ENCODE measurements around the gene DOCK4. TPM values are rescaled to one million over a fixed set of nuclear protein-coding genes. Genes with fewer than 3 reads are reported as not detected.

Gene DOCK4
- total RNA-seq, 2 donors from 2014 or later = 0.21 to 1.1 TPM

DNA sequence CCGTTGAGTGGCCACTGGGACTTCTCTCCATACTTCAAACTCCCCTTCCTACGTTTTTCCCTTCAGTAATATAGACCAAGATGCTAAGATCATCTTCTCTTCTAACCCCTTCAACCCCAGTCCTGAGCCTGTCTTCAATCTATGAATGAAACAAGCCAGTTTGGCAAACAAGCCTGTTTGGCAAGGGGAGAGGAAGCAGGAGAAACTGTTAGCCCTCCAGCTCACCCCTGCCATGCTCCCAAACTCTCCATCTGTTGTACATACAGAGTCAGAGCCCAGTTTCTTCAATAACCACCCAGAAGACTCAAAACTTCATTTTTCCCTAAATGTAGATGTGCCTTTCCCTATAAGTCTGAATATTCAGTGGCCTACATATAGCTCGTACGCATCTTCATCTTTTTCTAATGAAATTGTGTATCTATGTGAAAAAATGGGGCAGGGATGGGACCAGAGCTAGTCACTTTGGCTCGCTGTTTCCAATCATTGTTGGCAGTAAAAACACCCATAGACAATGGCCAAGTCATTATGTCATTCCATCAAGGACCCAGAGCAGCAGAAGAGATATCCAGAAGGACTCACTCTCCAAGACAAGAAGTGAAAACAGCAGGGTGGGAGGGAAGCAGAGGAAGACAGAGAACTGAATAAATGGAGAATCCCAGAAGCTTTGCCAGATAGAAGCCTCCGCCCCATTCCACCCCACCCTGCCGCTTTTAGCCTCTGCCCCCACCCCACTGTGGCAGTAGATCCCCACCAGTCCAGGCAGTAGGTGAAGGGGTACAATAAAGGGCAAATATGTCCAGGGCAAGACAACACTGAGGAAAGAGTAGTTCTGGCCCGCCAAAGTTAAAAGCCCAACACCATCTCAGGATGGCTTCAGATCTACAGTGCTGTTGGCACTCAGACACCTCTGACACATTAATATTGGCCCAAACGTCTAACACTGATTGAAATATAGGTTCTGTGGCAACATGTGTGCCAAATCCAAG is 87.3 kb downstream of the DOCK4 start:
- ATAC-seq = no peak
- Mint-ChIP-seq H3K36me3 (no peaks in the 10 kb centered on the region), H3K9me3 (peaks cover 0 to 3% of the 10 kb centered on the region in 2 donors), H3K27ac (no peak overlapping the region)
- DNase-seq (ENCODE audit: low spot score in 2 of 2) = no peak

DNA sequence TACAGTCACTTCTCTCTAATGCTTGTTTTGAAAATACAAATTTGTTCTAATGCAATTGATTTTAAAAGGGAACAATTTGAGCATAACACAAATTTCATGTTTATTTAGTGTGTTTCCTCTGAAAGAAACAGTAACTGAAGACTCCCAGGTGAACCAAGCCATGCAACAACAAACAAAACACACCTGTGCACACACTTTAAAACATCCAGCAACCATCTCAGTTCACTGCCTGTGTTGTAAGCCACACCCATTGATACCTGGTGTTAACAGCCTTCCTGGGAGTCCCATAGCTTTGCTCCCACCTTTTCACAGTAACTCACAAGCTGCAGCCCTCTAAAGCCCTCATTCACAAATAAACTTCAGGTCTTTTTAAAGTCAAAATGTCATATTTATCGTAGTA is 89.3 kb downstream of the DOCK4 start:
- Mint-ChIP-seq H3K9me3 (peaks cover 0 to 3% of the 10 kb centered on the region in 2 donors), H3K27ac (no peak overlapping the region), H3K36me3 (no peaks in the 10 kb centered on the region)
- ATAC-seq (no peak), DNase-seq (ENCODE audit: low spot score in 2 of 2) (no peak)

DNA sequence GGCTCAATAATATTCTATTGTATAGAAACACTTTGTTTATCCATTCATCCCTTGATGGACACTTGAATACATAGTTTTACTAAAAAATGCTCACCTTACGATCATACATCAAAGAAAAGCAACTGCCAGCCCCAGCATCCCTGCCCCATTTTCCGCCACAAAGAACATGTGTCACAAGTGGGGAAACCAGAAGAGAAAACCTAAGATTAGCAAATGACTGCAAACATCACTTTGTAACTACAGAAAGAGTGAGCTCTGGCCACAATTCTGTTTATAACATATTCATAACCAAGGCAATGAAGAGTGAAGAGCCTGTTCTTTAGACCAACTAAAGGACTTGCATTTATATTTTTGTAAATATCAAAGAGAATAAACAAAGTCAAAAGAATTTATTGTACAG is 89.8 kb downstream of the DOCK4 start:
- DNase-seq (ENCODE audit: low spot score in 2 of 2) (no peak), ATAC-seq (no peak)
- no peak overlapping the region for H3K27ac Mint-ChIP-seq
- H3K36me3 Mint-ChIP-seq = no peaks in the 10 kb centered on the region
- H3K9me3 Mint-ChIP-seq = peaks cover 0 to 3% of the 10 kb centered on the region in 2 donors

DNA sequence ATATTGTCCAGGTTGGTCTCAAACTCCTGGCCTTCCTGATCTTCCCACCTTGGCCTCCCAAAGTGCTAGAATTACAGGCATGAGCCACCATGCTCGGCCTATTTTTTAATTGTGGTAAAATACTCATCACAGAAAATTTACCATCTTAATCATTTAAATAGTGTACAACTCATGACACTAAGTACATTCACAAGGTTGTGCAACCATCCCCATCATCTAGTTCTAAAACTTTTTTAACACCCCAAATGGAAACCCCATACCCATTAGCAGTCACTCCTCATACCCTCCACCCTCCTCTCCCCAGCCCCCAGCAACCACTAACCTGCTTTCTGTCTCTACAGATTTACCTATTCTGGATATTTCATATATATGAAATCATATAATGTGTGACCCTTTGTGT is 90.3 kb downstream of the DOCK4 start:
- no peaks in the 10 kb centered on the region for H3K36me3 Mint-ChIP-seq
- no peak overlapping the region for H3K27ac Mint-ChIP-seq
- DNase-seq (ENCODE audit: low spot score in 2 of 2) (no peak), ATAC-seq (no peak)
- peaks cover 0 to 3% of the 10 kb centered on the region in 2 donors for H3K9me3 Mint-ChIP-seq

DNA sequence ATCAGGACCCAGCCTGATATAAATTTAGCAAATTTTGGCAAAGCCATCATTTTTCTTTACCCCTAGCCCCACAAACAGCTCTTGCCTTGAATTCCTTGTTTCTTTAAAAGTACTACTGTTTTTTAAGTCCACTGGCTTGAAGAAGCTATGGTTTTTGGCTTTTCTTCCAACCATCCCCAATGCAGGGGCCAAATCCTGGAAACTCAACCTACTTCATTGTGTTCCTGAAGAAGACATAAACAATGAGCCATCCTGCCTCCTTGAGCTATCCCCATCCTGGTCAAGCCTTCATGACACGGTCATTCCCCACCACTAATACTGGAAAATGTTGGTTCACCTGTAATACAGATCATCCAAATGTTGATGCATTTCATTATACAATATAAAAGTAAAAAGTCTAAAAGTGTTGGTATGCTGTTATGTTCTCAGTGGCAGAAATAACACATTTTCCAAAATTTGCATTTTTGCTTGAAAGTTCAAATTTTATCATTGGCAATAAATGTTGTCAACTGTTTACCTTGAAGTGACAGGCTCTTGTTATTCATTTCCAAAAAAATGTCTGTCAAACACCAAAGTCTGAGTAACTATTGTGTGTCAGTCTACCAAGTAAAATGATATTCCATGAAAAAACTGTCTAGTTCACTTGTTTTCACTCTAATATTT is 92.2 kb downstream of the DOCK4 start:
- Mint-ChIP-seq H3K27ac (no peak overlapping the region), H3K36me3 (no peaks in the 10 kb centered on the region), H3K9me3 (peaks cover 0 to 3% of the 10 kb centered on the region in 2 donors)
- ATAC-seq = no peak
- no peak for DNase-seq (ENCODE audit: low spot score in 2 of 2)

DNA sequence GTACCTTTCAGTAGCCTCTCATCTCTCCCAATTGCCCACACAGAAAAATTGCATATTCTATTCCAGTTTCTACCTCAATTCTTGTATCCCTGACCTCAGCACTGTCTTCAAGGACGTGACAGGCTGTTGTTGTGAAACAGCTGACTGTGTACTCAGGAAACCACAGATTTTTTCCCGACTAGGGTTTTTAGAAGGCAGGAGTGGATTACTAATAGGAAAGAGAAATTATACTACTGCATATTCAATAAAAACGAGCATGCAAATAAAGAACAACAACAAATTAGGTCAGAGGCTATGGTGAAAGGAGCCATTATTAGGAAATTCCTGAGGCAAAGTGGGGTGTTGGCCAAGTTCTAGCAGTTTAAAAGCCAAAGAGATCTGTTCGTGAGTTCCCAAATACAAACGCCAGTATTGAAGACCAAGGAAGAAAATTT is 93.4 kb downstream of the DOCK4 start:
- Mint-ChIP-seq H3K27ac (no peak overlapping the region), H3K9me3 (peaks cover 0 to 3% of the 10 kb centered on the region in 2 donors), H3K36me3 (no peaks in the 10 kb centered on the region)
- DNase-seq (ENCODE audit: low spot score in 2 of 2) = no peak
- no peak for ATAC-seq

DNA sequence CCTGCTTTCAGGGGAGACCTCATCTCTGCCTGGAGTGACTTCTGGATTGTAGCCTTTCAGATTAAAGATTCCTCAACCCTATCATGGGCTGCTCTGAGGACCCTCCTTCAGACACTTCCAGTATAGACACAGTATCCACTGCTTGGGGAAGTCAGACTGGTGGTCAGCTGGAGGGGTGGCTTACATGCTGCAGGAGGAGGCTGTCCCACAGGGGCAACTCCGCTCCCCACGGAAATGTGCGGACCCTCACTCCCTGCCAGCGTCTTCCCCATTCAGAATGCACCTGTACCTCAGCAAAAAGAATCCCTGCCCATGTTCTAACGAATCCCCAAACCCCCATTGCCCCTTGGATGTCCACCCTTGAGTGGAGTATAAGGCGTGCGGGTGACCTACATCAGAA is 95.5 kb downstream of the DOCK4 start:
- Mint-ChIP-seq H3K9me3 (peaks cover 0 to 3% of the 10 kb centered on the region in 2 donors), H3K36me3 (no peaks in the 10 kb centered on the region), H3K27ac (no peak overlapping the region)
- ATAC-seq (no peak), DNase-seq (ENCODE audit: low spot score in 2 of 2) (no peak)

DNA sequence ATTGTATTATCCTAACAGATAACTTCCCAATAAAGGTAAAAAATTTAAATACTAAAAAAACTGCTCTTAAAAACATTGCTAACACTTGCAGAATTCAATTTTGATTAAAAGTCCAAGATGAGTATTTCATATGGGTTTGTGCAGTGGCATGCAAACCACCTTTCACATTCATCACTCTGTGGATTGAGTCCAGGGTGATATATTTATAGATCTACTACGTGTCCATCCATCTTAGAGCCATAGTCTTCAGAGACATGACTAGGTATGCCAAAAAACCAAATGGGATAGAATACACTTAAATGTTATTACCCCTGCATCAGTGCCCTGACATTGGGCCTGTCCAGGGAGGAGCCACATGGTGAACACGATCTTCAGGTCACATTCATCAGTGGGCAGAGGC is 96.0 kb downstream of the DOCK4 start:
- ATAC-seq = no peak

DNA sequence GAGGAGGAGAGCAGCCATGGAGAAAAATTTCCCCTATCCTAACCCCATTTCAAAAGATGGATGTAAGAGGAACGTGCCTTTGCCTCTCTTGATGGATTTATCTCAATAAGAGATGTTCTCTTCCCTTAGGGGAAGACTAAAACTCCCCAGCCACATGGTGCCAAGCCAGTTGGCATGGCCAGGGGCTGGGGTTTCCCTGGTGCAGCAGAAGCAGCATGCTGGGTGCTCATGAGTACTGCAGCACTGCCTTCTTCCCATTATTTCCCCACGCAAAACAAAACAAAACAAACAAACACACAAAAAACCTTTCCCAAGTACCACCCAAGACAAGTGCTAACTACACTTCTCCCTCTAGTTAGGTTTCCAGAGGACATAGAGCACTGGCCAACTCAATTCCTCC is 97.2 kb downstream of the DOCK4 start:
- no peaks in the 10 kb centered on the region for H3K9me3 Mint-ChIP-seq
- DNase-seq (ENCODE audit: low spot score in 2 of 2) (no peak), ATAC-seq (no peak)
- H3K27ac Mint-ChIP-seq = no peak overlapping the region
- H3K36me3 Mint-ChIP-seq = no peaks in the 10 kb centered on the region

More for the DNA sequence above, 96.0 kb downstream of the DOCK4 start:
- Mint-ChIP-seq H3K9me3 (peaks cover 0 to under 1% of the 10 kb centered on the region in 2 donors), H3K27ac (no peak overlapping the region), H3K36me3 (no peaks in the 10 kb centered on the region)
- no peak for DNase-seq (ENCODE audit: low spot score in 2 of 2)

DNA sequence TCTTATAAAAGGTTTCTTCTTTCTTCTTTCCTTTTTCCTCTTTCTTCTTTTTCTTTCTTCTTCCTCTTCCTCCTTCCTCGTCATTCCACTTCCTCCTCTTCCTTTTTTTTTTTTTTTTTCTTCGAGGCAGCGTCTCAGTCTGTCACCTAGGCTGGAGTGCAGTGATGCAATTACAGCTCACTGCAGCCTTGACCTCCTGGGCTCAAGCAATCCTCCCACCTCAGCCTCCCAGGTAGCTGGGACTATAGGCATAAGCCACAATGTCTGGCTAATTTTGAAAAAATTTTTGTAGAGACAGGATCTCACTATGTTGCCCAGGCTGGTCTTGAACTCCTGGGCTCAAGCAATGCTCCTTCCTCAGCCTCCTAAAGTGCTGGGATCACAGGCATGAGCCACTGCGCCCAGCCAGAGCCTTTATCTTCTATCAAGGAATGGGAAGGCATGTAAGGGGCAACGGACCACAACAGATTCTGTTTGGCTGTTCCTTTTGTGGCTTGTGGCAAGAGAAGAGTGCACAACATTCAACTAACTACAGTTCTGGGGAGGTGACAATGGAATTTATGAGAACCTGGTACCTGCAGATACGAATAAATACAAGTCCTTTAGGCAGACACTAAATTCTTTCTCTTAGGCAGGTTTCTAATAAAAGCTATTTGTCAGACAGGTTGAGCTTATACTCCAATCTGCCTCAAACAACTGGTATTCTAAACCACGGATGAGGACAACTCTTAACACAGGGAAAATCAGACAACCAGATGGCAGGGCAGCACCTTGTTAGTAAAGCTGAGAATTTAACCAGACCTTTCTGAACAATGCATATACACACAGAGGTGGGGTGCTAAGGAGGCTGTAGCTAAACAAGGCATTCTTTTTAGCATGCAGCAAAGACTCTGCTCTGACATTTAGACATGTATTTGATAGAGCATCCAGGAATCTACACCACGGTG is 100.3 kb downstream of the DOCK4 start:
- H3K27ac Mint-ChIP-seq = no peak overlapping the region
- ATAC-seq = no peak
- no peak for DNase-seq (ENCODE audit: low spot score in 2 of 2)
- H3K9me3 Mint-ChIP-seq = no peaks in the 10 kb centered on the region
- H3K36me3 Mint-ChIP-seq = no peaks in the 10 kb centered on the region

DNA sequence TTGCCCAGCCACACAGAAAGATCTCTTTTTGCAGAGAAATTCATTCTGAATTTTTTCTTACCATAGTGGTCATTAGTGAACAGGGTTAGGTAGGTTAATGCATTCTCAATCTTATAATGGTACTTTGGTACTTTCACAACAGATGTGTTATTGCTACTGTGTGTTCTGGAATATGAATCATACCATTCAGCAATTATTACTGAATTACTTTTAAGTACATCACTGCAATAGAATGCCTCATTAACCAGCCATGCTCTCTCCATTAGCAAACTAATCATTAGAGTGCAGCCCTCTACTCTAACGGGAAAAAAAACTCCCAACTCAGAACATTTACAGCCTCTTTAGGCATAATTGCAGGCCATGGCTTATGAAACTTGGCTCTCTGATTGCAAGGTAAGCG is 102.1 kb downstream of the DOCK4 start:
- ATAC-seq (no peak), DNase-seq (ENCODE audit: low spot score in 2 of 2) (no peak)
- Mint-ChIP-seq H3K27ac (no peak overlapping the region), H3K9me3 (no peaks in the 10 kb centered on the region), H3K36me3 (no peaks in the 10 kb centered on the region)

DNA sequence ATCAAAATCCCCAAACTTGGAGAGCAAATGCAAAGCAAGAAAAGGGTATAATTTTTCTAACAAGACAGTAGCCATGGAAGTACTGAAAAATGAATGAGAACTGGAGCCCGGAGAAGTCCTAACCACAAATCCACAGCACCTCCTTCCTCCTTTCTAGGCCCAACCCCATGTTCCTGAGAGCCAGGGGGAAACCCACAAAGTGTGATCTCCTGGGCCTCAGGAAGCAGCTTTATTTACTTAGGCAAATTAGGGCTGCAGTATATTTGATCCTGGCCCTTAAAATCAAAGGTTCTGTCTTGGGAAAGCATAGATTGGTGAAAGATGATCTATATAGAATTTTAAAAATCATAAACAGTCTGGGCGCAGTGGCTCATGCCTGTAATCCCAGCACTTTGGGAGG is 103.0 kb downstream of the DOCK4 start:
- H3K27ac Mint-ChIP-seq = no peak overlapping the region
- H3K36me3 Mint-ChIP-seq = no peaks in the 10 kb centered on the region
- no peaks in the 10 kb centered on the region for H3K9me3 Mint-ChIP-seq
- ATAC-seq = no peak
- no peak for DNase-seq (ENCODE audit: low spot score in 2 of 2)

DNA sequence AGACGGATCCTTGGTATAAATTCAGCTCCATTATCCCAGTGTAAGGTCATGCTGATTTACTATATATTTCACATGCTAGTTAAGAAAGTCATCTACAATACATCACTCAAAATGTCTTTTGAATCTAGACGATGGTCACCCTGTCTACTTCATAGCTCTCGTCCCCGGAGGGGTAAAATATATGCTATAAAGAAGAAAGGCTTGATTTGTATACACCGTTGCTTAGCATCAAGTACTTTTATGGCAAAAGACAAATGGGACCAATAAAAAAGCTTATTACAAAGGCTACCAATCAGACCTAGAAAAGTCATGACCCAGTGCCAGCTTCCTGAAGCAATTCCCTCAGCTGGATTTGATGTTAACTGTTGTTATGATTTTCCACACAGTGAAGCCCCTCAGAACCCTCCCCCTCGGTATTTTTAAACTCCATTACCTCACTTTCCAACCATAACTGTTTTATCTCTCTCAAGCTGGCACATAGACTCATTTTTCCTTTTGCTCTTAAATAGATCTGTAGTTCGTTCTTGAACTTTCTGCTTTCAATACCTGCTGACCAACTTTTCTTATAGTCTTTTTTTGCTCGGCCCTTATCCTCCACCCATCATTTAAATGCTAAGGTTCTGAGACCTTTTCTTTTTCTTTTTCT is 104.9 kb downstream of the DOCK4 start:
- no peak overlapping the region for H3K27ac Mint-ChIP-seq
- H3K36me3 Mint-ChIP-seq = no peaks in the 10 kb centered on the region
- no peak for DNase-seq (ENCODE audit: low spot score in 2 of 2)
- no peak for ATAC-seq
- H3K9me3 Mint-ChIP-seq = no peaks in the 10 kb centered on the region

DNA sequence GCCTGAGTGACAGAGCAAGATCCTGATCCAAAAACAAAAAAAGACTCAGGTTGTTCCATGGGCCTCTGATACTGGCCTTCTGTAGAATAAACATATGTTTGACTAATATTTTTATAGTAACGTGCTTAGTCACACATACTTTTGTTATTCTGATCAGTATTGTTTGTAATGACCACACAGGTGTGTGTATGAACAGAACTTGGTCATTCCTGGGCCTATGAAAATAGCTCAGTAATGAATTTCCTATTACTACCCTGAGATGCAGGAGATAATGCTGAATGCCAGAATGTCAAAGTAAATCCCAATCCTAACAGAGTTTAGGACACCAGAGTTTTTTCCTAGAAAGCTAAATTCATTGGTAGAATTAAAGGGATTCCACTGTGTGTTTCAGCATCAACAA is 108.7 kb downstream of the DOCK4 start:
- no peak for DNase-seq (ENCODE audit: low spot score in 2 of 2)
- Mint-ChIP-seq H3K27ac (no peak overlapping the region), H3K36me3 (no peaks in the 10 kb centered on the region), H3K9me3 (no peaks in the 10 kb centered on the region)
- ATAC-seq = no peak

DNA sequence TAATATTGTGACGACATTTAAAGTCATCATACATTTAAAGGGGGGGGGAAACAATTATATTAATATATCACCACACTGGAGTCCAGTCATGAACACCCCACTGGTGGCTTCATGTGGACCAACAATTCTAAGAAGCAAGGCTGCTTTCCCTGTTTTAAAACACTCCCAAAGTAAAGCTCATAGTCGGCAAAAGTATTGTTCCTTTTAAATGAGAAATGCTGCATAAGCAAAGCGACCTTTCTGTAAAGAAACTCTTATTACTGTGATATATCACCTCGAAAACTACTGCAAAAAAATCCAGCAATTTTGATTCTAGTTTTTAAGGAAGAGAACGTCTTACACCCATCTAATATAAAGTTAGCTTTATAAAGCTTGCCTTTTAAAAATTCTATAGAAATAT is 112.8 kb downstream of the DOCK4 start:
- H3K27ac Mint-ChIP-seq = no peak overlapping the region
- DNase-seq (ENCODE audit: low spot score in 2 of 2) (no peak), ATAC-seq (no peak)
- H3K36me3 Mint-ChIP-seq = no peaks in the 10 kb centered on the region
- H3K9me3 Mint-ChIP-seq = no peaks in the 10 kb centered on the region

DNA sequence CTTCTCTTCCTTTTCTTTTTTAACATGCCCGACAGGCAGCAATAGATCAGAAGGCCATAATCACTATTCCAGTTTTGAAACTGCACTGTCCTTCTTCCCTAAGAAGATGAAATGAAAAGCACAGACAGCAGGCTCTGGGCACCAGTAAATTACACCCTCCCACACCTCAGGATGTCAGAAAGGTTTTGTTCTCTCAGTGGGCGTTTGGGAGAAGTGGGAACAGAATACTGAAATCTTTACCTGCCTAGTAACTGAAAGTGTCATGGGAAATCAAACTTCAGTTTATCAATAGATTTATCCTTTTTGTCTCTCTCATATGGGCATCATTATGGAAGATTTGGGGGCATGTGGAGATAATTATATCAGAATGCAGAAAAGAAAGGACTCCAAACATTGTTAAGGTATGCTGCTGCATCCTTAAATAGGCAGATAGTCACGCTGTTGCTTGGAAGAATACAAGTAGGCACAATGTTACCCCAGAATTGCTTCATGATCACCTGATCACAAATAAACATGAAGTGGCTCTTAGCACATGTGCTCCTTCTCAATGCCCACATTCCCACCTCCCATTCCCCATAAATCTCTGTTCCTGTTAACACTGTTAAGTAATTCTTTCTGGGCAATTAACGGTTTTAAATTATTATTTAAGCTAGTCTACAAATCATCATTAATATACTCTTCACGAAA is 113.3 kb downstream of the DOCK4 start:
- H3K27ac Mint-ChIP-seq = no peak overlapping the region

More for the DNA sequence above, 113.3 kb downstream of the DOCK4 start:
- DNase-seq (ENCODE audit: low spot score in 2 of 2) (no peak), ATAC-seq (no peak)
- H3K36me3 Mint-ChIP-seq = no peaks in the 10 kb centered on the region
- no peaks in the 10 kb centered on the region for H3K9me3 Mint-ChIP-seq
